Calu3 (cell line): Measurements from ENCODE around the gene RGS3. TPM values are rescaled to one million over a fixed set of nuclear protein-coding genes. Genes with fewer than 3 reads are reported as not detected.

Experiments
- BruUV-seq: library from RNA; stranded (reverse); fragments of 400-500 nt; replicated peaks from 2 replicates; lab custom pipeline; 2021; lab: Mats Ljungman, UMichigan
- CTCF ChIA-PET: fragments of 300-600 bp; sonication (Branson Sonifier 250); formaldehyde crosslinking; loops from one replicate; lab custom pipeline; 2022; ENCODE audit warnings: antibody characterized with exemption; lab: Charles Lee
- DNase-seq: peaks from one replicate; pipeline ENCODE4 v3.0.0; 2022
- H3K27ac Mint-ChIP-seq: one replicate; pipeline ENCODE4 v1.8.0; 2022; ENCODE audit warnings: mixed read lengths; ENCODE audit not compliant: unreplicated experiment
- H3K27me3 Mint-ChIP-seq: one replicate; pipeline ENCODE4 v1.8.0; 2022; ENCODE audit warnings: mixed read lengths; ENCODE audit not compliant: unreplicated experiment
- H3K36me3 Mint-ChIP-seq: one replicate; pipeline ENCODE4 v1.8.0; 2022; ENCODE audit warnings: mild to moderate bottlenecking, moderate library complexity, mixed read lengths; ENCODE audit not compliant: insufficient read depth, unreplicated experiment
- H3K4me1 Mint-ChIP-seq: one replicate; pipeline ENCODE4 v1.8.0; 2022; ENCODE audit warnings: mild to moderate bottlenecking, low read depth, mixed read lengths; ENCODE audit not compliant: unreplicated experiment
- H3K4me3 Mint-ChIP-seq: one replicate; pipeline ENCODE4 v1.8.0; 2022; ENCODE audit warnings: mild to moderate bottlenecking, low read depth, moderate library complexity, mixed read lengths; ENCODE audit not compliant: unreplicated experiment
- H3K9me3 Mint-ChIP-seq: one replicate; pipeline ENCODE4 v1.8.0; 2022; ENCODE audit warnings: low read depth, mixed read lengths; ENCODE audit not compliant: unreplicated experiment
- CTCF ChIP-seq: fragments of 200-600 bp; IDR thresholded peaks from one replicate; pipeline ENCODE4 v1.8.0; 2022; ENCODE audit warnings: antibody characterized with exemption; ENCODE audit not compliant: unreplicated experiment
- intact Hi-C: fragments of 100-400 bp; cut with micrococcal nuclease; formaldehyde crosslinking; loops from one replicate; pipeline ENCODE4 v1.10.0; 2022; ENCODE audit not compliant: unreplicated experiment
- total RNA-seq: library from RNA; stranded (reverse); gene quantifications from 2 replicates; pipeline ENCODE4 v1.2.3, GENCODE V29; 2022

RGS3 gene
- total RNA-seq, 1 experiment from 2014 or later = 61.8 TPM

- Mint-ChIP-seq H3K4me1 (peaks cover 18% of the 10 kb centered on the region), H3K4me3 (no peak overlapping the region), H3K9me3 (no peaks in the 10 kb centered on the region), H3K27me3 (no peaks in the 10 kb centered on the region), H3K27ac (no peak overlapping the region), H3K36me3 (peaks cover 5% of the 10 kb centered on the region)
- no peak for TF ChIP-seq CTCF
- no TSS peak for BruUV-seq
- DNase-seq = no peak
- intact Hi-C loops = no loop called here
- CTCF ChIA-PET = no interaction called here
These were observed 19.6 kb downstream of the RGS3 start for GRCh38 chr9:113482991-113483675.

- Mint-ChIP-seq H3K27me3 (no peaks in the 10 kb centered on the region), H3K9me3 (no peaks in the 10 kb centered on the region), H3K27ac (no peak overlapping the region), H3K4me3 (no peak overlapping the region), H3K4me1 (peaks cover 18% of the 10 kb centered on the region), H3K36me3 (peaks cover 5% of the 10 kb centered on the region)
- no peak for DNase-seq
- CTCF ChIA-PET = no interaction called here
- intact Hi-C loops = no loop called here
- TF ChIP-seq CTCF = no peak
- BruUV-seq = no TSS peak
These were observed 20.2 kb downstream of the RGS3 start for GRCh38 chr9:113483676-113484257.

- intact Hi-C loops = no loop called here
- CTCF ChIA-PET = no interaction called here
- H3K9me3 Mint-ChIP-seq = no peaks in the 10 kb centered on the region
- H3K4me1 Mint-ChIP-seq = peaks cover 18% of the 10 kb centered on the region
- DNase-seq = no peak
- no peaks in the 10 kb centered on the region for H3K27me3 Mint-ChIP-seq
- no TSS peak for BruUV-seq
- no peak overlapping the region for H3K4me3 Mint-ChIP-seq
- H3K36me3 Mint-ChIP-seq = peaks cover 5% of the 10 kb centered on the region
- no peak overlapping the region for H3K27ac Mint-ChIP-seq
- TF ChIP-seq CTCF = no peak
These were observed 20.8 kb downstream of the RGS3 start for GRCh38 chr9:113484258-113484730.

DNA sequence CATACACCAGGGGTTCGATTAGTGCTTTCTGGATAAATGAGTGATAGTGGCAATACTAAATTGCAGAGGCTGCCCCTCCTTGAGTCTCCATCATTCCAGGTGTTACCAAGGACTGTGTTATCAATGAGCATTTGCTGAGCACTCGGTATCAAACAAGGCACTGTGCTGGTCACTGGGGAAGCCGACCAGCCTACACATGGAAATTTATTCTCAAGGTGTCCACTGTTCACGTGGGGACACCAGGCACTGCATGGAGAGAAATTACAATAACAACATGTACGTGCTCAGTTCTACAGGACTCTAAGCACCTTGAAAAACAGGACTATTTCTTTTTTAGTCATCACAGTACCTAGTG is 22.2 kb downstream of the RGS3 start:
- H3K9me3 Mint-ChIP-seq = no peaks in the 10 kb centered on the region
- no peak for TF ChIP-seq CTCF
- CTCF ChIA-PET = no interaction called here
- BruUV-seq = no TSS peak
- H3K27me3 Mint-ChIP-seq = no peaks in the 10 kb centered on the region
- H3K27ac Mint-ChIP-seq = no peak overlapping the region
- H3K4me3 Mint-ChIP-seq = no peak overlapping the region
- no peak for DNase-seq
- H3K36me3 Mint-ChIP-seq = peaks cover 10% of the 10 kb centered on the region
- H3K4me1 Mint-ChIP-seq = peaks cover 6% of the 10 kb centered on the region
- intact Hi-C loops = no loop called here
